ENCODE measurements around the gene EYS.

- TF ChIP-seq CTCF (conservative IDR thresholded peaks at IDR 0.05; ENCODE audit: low read length) (no peak), EZH2phosphoT487 (IDR thresholded peaks at IDR 0.05; ENCODE audit: borderline replicate concordance) (no peak)
Measured at GRCh38 chr6:64141680-64142079, 1565.3 kb downstream of the EYS start.

Measured in Loucy (cell line).